HepG2 (cell line): ENCODE results near the gene VSTM4. TPM values are rescaled to one million over a fixed set of nuclear protein-coding genes. Genes with fewer than 3 reads are reported as not detected.

Experiments used
- AKNA ChIP-seq: sonication (generic); formaldehyde crosslinking; IDR thresholded peaks from 2 replicates; pipeline ENCODE4 v1.4.0; 2020; ENCODE audit warnings: missing genetic modification reagents, borderline replicate concordance
- JDP2 ChIP-seq: sonication (generic); formaldehyde crosslinking; IDR thresholded peaks from 2 replicates; pipeline ENCODE4 v1.8.1; 2022; ENCODE audit warnings: missing genetic modification reagents, borderline replicate concordance
- MXD1 ChIP-seq: sonication (generic); formaldehyde crosslinking; IDR thresholded peaks from 2 replicates; pipeline ENCODE4 v1.4.0; 2020; ENCODE audit warnings: mild to moderate bottlenecking, missing genetic modification reagents
- ZBTB20 ChIP-seq: sonication (generic); formaldehyde crosslinking; IDR thresholded peaks from 2 replicates; pipeline ENCODE4 v1.8.1; 2023; ENCODE audit warnings: missing genetic modification reagents, low read depth, mild to moderate bottlenecking, borderline replicate concordance
- ZFP91 ChIP-seq: sonication (generic); formaldehyde crosslinking; IDR thresholded peaks from 2 replicates; pipeline ENCODE4 v1.9.0; 2022; ENCODE audit warnings: missing genetic modification reagents, mild to moderate bottlenecking, borderline replicate concordance
- ZNF572 ChIP-seq: sonication (generic); formaldehyde crosslinking; IDR thresholded peaks from 2 replicates; pipeline ENCODE4 v1.5.1; 2020; ENCODE audit warnings: mild to moderate bottlenecking, missing genetic modification reagents
- polyA plus RNA-seq, 8 experiments: library from polyadenylated mRNA; depleted of rRNA in 3 of 8; stranded (reverse) in 7 of 8; unstranded in 1 of 8; fragments of >200 nt; fragmentation: Illumina TruSeq in 4 of 8; extraction: Trizol in 4 of 8; gene quantifications; 2 replicates each; pipeline versions ENCODE4 v1.2.1 to v1.2.3, GENCODE V29; 2011 to 2016; ENCODE audit warnings: low read depth in 4 of 8, missing spikeins in 1 of 8, mixed read lengths in 1 of 8; ENCODE audit not compliant: insufficient read depth in 1 of 8
- total RNA-seq, 5 experiments: library from RNA; depleted of rRNA; stranded (reverse); fragments of >200 nt; fragmentation: Illumina TruSeq; extraction: Trizol; gene quantifications; 2 replicates each; pipeline ENCODE4 v1.2.3, GENCODE V29; 2016; ENCODE audit warnings: low read depth in 1 of 5
- TF ChIP-seq, protein P1 (sequence below): sonication (generic); formaldehyde crosslinking; IDR thresholded peaks from 2 replicates; pipeline ENCODE4 v1.4.0; 2020; ENCODE audit warnings: mild to moderate bottlenecking, missing genetic modification reagents
- TF ChIP-seq, protein P2 (sequence below): sonication (generic); formaldehyde crosslinking; IDR thresholded peaks from 2 replicates; pipeline ENCODE4 v1.4.0; 2020; ENCODE audit warnings: mild to moderate bottlenecking, missing genetic modification reagents

VSTM4 gene
- total and polyA plus RNA-seq, 2 of the 13 experiments (the other 11 are each of a cell fraction or from before 2014, with no cell fraction given) = not detected

DNA sequence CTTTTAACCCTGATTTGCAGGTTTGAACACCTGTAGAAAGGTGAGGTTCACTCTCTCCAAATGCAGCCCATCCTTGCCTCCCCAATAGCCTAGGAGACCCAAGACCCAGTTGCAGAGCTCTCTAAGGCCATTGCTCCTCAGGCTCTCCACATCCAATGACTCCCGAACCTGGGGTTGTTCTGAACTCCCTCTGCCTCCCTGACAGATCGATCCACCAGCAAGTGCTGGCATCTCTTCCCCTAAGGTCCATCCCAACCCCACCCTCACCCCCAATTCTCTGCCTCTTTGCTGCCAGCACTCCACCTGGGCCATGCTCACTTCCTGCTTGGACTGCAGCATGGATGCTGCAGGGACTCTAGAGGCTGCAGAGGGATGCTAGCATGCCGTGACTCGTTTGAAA lies 37.8 kb upstream of the VSTM4 start (continued):
- TF ChIP-seq AKNA (CRISPR knock-in tag) (no peak), ZBTB20 (CRISPR knock-in tag) (no peak), ZNF572 (no peak), JDP2 (CRISPR knock-in tag) (no peak), MXD1 (CRISPR knock-in tag) (no peak), ZFP91 (CRISPR knock-in tag) (no peak)
- TF ChIP-seq, protein P1, sequence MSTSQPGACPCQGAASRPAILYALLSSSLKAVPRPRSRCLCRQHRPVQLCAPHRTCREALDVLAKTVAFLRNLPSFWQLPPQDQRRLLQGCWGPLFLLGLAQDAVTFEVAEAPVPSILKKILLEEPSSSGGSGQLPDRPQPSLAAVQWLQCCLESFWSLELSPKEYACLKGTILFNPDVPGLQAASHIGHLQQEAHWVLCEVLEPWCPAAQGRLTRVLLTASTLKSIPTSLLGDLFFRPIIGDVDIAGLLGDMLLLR (CRISPR knock-in tag) = no peak
- TF ChIP-seq, protein P2, sequence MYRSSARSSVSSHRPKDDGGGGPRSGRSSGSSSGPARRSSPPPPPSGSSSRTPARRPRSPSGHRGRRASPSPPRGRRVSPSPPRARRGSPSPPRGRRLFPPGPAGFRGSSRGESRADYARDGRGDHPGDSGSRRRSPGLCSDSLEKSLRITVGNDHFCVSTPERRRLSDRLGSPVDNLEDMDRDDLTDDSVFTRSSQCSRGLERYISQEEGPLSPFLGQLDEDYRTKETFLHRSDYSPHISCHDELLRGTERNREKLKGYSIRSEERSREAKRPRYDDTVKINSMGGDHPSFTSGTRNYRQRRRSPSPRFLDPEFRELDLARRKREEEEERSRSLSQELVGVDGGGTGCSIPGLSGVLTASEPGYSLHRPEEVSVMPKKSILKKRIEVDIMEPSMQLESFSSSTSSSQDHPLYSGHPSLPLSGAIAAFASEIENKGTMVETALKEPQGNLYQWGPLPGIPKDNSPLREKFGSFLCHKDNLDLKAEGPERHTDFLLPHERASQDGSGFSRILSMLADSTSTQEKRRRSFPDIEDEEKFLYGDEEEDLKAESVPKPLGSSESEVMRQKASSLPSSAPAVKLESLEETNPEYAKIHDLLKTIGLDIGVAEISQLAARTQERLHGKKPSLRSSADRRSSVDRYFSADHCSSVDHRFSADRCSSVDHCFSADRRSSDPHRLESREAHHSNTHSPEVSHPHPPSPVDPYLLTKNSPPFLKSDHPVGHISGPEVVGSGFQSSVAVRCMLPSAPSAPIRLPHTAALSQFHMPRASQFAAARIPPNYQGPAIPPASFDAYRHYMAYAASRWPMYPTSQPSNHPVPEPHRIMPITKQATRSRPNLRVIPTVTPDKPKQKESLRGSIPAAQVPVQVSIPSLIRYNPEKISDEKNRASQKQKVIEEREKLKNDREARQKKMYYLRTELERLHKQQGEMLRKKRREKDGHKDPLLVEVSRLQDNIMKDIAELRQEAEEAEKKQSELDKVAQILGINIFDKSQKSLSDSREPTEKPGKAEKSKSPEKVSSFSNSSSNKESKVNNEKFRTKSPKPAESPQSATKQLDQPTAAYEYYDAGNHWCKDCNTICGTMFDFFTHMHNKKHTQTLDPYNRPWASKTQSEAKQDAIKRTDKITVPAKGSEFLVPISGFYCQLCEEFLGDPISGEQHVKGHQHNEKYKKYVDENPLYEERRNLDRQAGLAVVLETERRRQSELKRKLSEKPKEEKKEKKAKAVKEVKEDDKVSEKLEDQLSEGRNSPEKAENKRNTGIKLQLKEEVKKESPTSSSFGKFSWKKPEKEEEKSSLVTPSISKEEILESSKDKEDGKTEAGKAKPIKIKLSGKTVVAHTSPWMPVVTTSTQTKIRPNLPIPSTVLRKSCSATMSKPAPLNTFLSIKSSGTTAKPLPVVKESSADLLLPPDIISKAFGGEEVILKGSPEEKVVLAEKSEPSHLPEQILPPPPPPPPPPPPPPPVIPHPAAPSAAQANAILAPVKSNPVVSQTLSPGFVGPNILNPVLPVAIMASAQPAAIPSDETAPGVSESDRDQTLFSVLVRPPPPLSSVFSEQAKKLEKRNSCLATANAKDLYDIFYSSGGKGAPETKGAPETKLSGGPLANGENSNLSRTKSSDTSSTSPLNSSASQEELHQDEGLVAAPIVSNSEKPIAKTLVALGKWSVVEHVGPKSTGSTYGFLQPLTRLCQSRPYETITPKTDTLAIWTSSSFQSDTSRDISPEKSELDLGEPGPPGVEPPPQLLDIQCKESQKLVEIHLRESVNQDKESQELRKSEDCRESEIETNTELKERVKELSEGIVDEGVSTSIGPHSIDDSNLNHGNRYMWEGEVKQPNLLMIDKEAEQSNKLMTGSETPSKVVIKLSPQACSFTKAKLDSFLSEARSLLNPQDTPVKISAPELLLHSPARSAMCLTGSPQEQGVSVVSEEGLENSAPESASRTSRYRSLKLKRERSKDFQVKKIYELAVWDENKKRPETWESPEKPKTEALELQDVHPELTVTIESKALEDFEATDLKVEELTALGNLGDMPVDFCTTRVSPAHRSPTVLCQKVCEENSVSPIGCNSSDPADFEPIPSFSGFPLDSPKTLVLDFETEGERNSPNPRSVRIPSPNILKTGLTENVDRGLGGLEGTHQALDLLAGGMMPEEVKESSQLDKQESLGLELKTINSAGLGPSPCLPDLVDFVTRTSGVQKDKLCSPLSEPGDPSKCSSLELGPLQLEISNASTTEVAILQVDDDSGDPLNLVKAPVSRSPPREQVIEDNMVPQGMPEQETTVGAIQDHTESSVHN (CRISPR knock-in tag) = no peak
